ENCODE results near the gene KDELR3.

The KDELR3 gene

GRCh38 chr22:38519453-38520250 lies 51.8 kb downstream of the KDELR3 start:
- no peak for DNase-seq (ENCODE audit: low read depth in 2 of 2)

DNA sequence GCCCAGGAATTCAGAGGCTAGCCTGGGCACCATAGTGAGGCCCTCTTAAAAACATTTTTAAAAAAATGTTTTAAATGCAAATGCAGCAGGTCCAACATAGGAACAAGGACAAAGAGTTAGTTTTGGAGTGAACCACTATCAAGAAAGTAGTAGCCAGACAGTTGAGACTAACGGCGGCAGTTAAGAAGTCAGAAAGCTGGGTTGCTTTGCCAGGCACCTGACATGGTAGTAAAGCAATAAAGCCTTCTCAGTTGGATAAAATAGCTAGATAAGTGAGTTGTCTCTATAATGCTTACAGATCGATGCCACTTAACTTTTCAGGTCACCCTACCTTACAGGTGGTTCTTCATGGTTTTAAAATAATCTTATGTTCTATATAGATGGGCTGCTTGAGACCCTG lies 55.1 kb downstream of the KDELR3 start:
- DNase-seq (ENCODE audit: low read depth in 2 of 2): no peak

DNA sequence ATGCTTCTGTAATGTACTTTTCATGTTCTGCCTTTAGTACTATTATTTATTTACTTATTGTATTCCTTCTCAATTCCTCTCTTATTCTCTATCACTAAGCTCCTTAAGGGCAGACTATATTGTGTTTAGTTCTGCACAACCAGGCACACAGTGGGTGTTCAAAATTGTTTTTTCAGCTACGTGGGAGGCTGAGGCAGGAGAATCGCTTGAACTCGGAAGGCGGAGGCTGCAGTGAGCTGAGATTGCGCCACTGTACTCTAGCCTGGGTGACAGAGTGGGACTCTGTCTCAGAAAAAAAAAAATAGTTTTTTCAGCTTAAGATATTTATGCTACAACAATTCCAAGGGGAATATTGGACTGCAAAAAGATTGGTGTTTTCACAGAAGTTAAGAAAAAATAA lies 55.6 kb downstream of the KDELR3 start:
- DNase-seq (ENCODE audit: low read depth in 2 of 2): no peak

DNA sequence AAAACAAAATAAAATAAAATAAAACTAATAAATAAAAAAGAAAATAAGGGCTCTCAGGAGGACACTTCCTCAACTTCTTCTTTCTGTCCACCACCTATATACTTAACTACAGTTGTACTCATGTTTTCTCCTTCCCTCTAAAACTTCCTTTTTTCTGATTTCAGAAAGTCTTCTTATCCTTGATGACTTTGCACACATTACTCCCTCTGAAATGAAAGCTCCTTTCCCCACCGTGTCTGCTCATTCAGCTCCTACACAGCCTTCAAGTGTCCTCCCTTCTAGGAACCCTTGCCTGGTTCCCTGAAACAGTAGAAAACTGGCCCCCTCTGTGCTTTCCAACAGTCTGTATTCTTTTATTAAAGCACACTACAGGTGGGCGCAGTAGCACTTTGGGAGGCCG lies 56.5 kb downstream of the KDELR3 start:
- no peak for DNase-seq (ENCODE audit: low read depth in 2 of 2)

GRCh38 chr22:38531251-38531938 lies 63.5 kb downstream of the KDELR3 start:
- no peak for DNase-seq (ENCODE audit: low read depth in 2 of 2)
